GM19463 (cell line): ENCODE data around the gene EML6.
A peak's percentile ranks its signal among the peaks of the same experiment; 100 is the strongest.

ENCODE experiments used
- ATAC-seq: cut with Tn5 transposase; IDR thresholded peaks from one replicate; pipeline ENCODE4 v1.9.1; 2021; ENCODE audit warnings: mild to moderate bottlenecking, moderate library complexity; ENCODE audit not compliant: unreplicated experiment

The EML6 gene

DNA sequence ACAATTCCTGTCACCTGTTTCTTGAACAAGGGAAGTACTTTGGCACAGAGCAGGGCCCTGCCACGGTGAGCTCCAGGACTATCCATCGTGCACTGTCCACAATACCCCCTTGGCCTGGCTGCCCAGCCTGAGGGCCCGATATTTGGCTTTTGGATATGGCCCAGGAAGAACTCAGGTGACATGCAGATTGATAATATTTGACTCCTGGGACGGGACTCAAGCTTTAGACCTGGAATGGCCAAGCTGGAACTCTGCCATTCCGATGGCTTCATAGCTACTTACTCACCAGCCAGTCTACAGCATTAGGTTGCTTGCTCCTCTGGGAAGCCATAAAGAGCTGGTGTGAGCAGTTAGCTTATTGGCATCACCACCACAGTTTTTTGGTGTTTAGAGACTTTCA lies 26.6 kb downstream of the EML6 start:
- ATAC-seq, result no peak

- ATAC-seq, result no peak
Observed at GRCh38 chr2:54752439-54752838, 29.0 kb downstream of the EML6 start.

GRCh38 chr2:54755641-54756326 lies 32.3 kb downstream of the EML6 start:
- ATAC-seq, result peak; percentile 77

GRCh38 chr2:54757500-54757899 lies 34.0 kb downstream of the EML6 start:
- no peak for ATAC-seq

GRCh38 chr2:54758951-54759350 lies 35.5 kb downstream of the EML6 start:
- ATAC-seq, result no peak

DNA sequence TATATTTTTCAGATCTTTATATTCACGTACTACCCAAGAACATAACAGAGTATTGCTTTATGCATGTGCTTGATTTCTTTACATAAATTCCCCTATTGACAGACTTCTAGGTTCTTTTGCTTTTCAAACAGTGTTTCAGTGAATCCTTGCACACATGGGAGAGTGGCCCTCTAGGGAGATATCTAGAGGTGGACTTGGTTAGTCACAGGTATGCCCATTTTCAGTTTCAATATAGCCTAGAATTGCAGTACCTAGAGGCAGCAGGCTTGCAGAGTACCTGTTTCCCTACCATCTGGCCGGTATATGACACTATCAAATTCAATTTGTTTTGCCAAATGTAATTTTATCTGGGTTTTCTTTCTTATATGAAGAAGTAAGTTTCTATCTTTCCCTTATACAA lies 36.8 kb downstream of the EML6 start:
- no peak for ATAC-seq

GRCh38 chr2:54763636-54764291 lies 40.3 kb downstream of the EML6 start:
- no peak for ATAC-seq

DNA sequence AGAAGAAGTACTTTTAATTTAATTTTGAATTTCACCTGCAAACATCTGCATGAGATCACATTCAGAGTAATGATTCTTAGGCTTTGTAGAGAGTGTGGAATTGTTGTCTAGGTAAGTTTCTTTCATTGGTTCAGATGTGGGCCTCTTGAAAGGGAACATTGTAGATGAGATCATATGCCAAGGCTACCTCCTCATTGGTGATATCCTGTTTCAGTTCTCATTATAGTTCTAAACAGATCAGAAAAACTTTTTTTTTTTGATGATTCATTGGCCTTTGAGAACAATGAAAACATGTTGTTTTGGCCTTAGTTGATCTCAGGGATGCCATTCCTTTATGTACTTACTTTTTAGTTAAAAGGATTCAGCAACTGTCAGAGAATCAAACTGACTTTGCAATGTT lies 44.5 kb downstream of the EML6 start:
- ATAC-seq, result no peak

DNA sequence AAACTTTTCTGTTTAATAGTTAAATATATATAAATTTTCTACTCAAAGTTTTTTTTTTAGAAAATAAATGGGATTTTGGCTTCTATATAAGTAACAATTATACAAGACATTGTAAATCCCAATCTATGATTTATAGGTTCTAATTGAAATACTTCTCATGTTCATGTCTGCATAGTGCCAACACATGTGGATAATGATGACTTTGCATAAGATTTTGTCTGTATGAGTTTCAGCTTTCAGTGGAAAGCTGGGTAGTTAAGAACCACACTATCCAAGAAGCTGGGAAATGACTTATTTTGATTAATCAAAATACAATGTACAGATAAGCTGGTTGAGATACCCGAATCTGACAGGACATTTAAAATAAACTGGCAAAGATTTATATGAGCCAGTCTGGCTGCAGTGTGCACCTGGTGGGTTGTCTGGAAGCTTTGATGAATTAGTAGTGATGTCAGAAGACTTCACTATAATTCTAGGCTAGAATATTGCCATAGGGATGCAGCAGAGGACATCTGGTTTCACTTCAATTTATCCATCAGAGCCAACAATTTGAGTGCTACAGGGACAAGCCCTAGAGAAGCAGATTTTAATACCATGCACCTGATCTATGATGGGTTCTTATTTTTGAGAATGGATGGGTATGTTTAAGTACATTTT lies 45.4 kb downstream of the EML6 start:
- no peak for ATAC-seq

DNA sequence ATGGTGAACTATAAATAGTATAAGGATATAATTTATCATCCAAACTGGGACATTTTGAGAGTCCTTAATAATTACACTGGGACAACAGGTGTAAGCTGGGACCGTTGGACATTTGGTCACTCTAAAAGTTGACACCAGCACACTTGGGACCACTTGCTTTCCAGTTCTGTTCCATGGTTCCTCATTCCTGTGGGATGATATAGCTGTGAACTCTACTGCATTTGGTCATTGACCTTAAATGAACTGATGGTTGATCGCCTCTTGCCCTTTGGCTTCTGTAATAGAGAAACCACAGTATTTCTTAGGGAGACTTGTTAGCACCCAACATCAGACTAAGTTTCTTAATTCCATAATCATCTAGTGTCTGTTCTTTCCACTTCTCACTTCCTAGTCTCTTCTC lies 46.7 kb downstream of the EML6 start:
- no peak for ATAC-seq

DNA sequence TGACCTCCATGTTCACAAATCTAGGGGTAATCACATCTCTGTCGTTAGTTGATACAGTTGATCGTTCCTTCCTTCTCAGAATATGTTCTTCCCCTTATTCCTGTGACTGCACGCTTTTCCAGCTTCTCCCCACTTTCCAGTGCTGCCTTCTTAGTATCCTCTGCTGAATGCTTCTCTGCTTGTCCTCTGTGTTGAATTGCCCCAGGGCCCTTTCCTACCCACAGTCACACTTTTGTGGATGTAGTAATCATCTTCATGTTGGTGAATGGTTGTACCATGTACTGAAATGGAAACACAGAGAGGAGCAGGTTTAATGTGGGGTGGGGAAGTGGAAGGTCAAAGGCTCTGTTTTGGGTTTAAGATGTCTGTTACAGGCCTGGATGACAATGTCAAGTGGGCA lies 47.2 kb downstream of the EML6 start:
- ATAC-seq, result no peak

DNA sequence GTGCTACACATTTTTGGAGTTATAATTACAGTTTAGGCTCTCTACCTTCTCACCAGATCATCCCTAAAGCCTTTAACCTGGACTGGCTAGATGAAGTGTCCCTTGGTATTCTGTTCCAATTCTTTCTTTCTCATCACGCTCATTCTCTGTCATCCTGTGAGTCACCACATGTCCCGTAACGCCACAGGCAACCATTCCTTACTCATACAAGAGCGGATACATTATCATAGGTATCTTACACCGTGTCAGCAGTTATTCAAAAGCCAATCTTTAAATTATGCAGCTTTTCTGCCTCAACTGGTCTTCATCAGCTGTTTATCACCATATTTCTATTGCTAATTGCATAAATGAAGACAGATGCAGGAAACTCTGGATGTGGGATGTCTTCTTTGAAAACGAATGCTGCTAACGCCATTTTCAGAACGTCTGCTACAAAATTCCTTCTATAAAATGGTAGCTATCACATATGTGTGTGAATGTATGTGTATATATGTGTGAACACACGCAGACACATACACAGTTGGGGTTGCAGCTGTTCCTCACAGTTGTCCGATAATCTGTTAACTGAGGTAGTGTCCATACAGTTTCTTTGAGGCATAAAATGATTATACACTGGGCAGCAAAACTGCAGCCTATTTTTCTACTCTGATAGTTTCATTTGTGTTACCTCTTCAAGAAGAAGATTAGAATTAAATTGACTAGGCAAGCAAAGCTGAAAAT lies 47.9 kb downstream of the EML6 start:
- ATAC-seq, result no peak

DNA sequence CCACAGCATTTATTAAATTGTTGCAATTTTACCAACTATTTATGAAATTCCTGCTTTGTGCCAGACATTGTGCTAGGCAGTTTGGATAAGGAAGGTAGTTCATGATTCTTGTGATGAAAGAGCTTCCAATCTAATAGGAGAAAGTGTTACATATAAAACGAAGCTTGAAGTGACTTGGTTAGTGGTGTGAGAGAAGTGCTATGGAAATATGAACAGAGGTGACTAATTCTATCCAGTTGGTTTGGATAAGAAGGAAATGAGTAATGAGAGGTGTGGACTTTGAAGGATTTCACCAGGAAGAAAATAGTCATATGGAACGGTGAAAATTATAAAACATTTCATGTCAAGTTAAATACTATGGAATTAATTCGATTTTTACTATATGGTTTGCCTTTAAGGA lies 48.6 kb downstream of the EML6 start:
- ATAC-seq, result no peak

- no peak for ATAC-seq
Observed at GRCh38 chr2:54772531-54772930, 49.1 kb downstream of the EML6 start.

GRCh38 chr2:54773233-54773632 lies 49.8 kb downstream of the EML6 start:
- ATAC-seq, result no peak

GRCh38 chr2:54773838-54774237 lies 50.4 kb downstream of the EML6 start:
- ATAC-seq, result no peak

- no peak for ATAC-seq
Observed at GRCh38 chr2:54775710-54776109, 52.2 kb downstream of the EML6 start.

GRCh38 chr2:54776494-54776893 lies 53.0 kb downstream of the EML6 start:
- no peak for ATAC-seq

DNA sequence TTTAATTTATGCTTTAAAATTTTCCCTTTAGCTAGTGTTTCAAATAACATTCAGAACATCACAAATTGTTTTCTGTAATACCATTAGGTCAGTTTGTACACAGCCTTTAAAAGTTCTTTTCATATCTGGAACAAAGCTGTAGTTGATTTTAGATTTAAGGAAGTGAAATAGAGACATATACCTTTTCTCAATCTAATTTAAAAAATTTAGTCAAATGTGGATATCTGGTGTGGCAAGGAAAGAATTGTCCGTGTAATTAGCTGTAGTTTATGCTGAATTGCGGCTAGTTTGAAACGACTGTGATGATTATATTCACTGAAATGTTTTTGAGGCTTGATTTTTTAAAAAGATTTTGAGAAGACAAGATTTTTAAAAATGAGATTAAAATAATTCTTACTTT lies 59.9 kb downstream of the EML6 start:
- no peak for ATAC-seq

GRCh38 chr2:54787270-54787669 lies 63.8 kb downstream of the EML6 start:
- no peak for ATAC-seq

- no peak for ATAC-seq
Observed at GRCh38 chr2:54787755-54788366, 64.4 kb downstream of the EML6 start.
